Amygdala (tissue), 56 donors: ENCODE measurements around the gene CAP1.

Source experiments
- DNase-seq, 56 donors: peaks; one replicate each; lab custom pipeline; 2025; lab: John Stamatoyannopoulos, UW

CAP1 gene

DNA sequence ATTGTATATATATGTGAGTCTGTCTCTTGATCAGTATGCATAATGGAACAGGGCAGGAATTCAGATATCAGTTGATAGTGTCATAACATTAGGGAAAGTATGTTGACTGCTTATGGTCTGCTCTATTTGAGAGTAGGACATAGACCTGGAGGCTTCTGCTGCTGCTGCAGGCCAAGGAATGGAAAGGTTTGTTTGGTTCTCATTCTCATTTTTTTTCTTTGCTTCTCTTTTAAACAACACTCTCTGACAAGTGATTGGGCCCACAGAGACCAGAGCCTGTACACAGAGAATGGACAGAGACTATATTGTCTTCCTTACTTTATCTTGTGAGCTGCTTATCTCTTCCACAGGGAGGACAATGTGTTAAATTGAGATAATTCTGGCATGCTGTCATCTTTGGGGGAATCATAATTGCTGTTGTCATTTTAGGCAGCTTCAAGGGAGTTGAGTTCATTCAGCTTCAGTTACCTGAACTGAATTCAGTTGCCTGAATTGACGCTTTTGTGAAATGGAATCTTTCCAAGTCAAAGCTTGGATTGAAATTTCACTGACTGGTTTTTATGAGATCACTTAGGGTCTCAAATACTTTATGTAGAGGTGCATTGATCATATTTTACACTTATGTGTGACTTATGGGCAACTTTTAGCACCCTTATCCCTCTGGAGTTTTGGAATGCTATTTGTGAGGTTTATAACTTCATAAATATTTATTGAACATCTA lies 16.9 kb downstream of the CAP1 start:
- no peak for DNase-seq

DNA sequence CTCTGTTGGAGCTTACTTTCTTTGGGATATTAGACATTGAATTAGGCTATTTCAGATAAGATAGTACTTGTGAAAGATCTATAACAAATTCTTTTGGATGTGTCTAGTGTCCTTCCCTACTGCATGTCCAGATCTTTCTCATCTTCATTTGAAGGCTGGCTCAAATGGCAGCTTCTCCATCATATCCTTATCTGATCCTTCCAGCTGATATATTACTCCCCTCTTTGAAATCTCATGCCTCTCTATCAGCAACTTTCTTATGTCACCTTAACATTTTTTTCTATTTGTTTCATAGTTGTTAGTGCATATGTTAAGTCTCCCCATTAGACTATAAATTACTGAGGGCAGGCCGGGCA lies 17.5 kb downstream of the CAP1 start:
- DNase-seq: no peak

DNA sequence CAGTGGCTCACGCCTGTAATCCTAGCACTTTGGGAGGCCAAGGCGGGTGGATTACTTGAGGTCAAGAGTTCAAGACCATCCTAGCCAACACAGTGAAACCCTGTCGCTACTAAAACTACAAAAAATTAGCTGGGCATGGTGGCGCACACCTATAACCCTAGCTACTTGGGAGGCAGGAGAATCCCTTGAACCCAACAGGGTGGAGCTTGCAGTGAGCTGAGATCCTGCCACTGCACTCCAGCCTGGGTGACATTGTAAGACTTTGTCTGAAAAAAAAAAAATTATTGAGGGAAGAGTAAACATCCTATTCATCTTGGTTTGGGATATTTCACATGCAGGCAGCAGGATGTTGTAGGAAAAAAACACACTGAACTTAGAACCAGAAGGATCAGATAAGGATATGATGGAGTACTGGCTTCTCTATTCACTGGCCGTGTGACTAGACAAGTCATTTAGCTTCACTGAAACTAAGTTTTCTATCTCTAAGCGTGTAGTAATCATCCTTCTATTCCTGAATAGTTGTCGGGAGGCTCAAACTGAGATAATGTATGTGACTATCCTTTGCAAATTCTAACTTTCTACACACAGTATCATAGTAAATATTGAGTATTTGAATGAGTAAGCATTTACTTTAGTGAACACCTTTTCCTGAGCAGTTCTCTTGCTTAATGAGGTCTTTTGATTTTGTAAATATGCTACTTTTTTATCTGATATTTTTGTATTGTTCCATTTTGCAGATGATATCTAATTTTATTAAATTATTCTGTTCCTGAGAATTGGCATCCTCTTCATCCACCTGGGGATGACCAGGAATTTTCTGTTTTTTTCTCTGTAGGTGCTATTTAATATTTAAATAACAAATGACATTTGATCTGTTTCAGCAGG lies 18.2 kb downstream of the CAP1 start:
- DNase-seq: no peak

DNA sequence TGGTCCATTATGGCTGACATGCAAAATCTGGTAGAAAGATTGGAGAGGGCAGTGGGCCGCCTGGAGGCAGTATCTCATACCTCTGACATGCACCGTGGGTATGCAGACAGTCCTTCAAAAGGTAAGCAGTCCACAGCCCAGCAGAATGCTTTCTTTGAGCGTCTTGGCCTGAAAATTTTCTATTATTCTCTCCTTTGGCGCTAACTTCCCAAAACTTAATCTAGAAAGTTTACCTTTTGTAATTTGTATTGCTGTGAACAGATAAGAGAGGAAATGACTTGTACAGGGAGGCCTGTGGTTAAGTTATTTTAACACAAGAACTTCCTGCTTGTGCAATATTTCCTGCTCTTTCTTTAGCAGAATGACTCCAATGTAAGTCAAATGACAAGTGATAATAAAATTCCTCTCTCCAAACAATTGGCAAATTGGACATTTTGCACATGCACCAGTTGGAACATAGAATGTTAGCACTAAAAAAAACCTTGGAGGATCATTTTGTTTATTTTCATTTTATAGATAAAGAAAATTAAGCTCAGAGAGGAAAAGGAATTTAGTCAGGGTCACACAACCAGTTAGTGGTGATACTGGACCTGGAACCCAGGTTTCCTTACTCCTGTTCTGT lies 18.9 kb downstream of the CAP1 start:
- DNase-seq: no peak

DNA sequence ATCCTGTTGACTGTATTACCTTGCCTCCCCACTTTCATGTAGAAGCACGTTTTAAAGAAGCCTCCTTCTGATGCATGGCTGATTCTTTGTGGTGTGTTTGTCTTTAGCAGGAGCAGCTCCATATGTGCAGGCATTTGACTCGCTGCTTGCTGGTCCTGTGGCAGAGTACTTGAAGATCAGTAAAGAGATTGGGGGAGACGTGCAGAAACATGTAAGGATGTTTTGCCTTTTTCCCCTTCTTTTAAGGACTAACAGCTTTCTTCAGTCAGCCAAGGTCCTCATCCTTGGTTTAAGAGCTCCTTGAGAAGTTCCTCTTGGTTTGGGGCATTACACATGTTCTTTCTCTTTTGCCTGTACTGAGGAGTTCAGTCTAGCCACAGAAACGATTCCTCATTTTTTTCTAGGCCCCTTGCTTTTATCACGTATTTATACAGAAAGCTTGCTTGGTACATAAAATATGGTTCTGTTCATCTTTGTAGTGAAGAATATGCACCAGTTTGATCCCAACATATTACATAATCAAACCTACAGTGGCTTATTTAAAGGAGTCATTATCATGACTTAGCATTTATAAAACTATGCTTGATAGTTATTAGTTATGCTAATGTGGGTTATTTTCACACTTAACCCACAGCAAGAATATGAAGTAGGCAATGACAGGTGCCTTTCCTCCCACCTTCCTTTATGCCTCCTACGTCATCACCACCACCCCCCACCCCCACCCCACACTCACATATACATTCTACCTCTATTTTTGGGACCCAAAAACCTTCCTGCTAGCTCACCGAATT lies 19.6 kb downstream of the CAP1 start:
- no peak for DNase-seq

DNA sequence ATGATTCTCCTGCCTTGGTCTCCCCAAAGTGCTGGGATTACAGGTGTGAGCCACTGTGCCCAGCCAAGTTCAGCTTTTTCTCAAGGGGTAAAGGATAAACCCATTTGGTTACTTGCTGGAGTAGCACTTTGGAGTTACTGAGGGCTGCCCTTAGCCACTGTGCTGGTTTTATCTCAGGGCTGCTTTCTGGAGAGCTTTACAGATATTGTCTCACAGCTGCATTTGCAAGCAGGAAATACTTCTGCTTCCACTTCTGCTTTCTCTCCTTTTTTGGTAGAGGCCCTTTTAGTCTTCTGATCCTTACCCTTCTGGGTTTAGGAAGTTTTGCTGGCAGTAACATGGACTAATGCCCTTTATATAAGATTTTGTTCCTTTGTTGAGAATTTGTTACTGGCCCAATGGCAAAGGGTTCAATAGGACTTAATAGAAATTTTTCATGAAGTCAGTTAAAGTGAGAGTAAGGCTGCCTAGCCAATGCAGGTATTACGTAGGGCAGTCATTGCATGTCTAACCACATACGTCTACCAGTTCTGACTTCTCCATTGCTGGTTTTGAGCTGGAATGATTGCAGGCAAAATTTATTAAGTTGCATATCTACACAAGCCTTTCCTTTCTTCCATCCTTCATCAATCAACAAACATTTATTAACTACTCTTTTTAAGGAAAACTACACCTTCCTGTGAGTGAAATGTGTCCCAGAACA lies 24.4 kb downstream of the CAP1 start:
- no peak for DNase-seq

DNA sequence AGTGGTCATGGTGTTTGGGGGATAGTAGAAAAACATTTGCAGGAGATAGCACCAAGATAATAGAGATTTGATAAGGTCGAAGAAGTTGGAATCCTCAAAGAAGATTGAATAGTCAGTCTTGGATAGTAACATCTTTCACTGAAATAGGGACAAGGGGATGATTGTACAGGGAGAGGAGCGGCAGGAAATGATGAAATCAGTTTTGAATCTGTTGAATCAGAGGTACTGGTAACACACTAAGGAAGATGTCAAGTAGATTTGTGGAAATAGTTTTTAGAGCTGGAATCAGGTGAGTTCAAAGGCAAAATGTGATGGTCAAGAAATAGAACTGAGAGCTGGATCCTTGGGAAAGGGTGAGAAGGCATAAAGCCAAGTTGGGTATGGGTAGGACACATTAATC lies 26.5 kb downstream of the CAP1 start:
- no peak for DNase-seq

DNA sequence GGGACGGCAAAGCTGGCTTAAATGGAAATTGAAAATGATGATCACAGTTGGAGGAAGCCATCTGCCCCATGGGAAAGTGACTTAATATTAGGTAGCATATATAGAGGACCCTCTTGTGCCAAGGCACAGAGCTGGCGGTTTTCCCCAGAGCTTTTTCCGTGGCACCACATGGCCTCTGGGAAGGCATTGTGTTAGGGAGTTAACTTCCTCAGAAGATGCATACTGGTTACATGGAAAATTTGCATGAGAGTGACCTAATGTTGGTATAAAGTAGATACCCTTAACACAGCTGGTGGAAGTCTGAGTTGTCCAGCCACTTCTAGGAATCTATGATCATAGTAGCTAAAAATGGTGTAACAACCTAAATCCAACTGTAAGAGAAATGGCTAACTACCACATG lies 27.3 kb downstream of the CAP1 start:
- DNase-seq: no peak

DNA sequence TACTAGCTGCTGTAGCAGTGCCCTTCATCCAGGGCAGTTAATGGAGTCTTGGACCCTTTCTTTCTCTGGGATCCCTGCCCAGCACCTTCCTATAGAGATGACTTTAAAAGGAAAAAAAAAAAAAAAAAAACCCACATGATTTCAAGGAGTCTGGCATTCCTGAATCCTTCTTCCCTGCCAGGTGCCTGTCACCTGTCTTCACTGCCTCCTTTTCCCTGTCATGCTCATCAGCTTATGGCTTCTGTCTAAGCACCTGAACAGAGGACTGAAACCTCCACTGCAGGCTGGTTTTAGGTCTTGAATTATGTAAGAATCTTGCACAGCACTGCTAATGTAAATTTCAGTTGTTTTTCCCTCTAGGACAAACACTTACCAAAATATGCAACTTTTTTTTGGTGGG lies 31.6 kb downstream of the CAP1 start:
- DNase-seq: no peak

DNA sequence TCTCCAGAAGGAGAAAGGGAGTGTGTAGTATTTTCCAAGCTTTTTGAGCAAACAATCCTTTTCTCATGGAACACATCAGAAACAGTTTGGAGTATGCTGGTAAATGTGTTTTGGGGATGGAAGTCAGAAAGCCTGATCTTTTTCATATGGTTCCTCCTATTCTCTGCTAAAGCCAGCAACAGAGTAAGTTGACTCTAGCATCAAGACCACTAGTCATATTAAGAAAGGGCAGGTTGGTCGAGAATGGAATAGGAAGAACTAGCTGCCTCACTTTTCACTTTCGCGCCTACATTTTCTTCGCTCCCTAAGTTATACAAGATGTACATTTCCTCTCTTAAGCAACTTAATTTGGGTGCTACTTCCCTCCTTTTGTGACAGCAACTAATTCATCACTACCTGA lies 32.5 kb downstream of the CAP1 start:
- no peak for DNase-seq

DNA sequence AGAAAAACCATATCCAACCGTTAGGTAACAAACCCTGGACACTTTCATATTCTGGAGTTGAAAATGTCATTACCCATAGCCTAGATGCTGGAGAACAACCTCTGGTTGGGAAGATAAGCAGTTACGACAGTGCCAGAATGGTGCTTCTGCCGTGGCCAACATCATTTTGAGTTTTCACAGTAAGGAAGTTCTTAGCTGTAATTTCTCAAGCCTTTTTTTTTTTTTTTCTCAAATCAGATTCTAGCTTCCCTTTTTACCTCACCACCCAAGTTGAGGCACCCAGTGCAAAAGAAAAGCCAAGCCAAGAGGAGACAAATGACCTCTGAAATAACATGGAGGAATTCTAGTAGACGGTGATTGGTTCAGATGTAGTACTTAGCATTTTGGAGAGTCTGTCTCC lies 34.7 kb downstream of the CAP1 start:
- no peak for DNase-seq

DNA sequence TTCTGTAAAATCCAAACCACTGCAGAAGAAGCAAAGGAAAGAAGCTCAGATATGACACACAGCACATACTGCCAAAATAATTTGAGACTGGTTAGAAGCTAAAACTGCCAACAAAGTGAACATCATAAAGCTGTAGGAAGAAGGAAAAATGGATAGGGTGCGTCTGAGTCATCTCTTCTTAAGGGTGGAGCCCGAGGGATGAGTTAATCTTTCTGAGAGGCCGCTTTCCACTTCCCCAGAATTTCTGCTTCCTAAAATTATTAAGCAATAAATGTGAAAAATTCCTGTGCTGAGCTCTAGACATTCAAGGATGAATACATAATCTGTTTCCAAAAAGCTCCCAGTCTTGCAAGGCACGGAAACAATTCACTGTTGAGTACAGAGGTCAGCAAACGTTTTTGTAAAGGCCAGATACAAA lies 36.4 kb downstream of the CAP1 start:
- no peak for DNase-seq

DNA sequence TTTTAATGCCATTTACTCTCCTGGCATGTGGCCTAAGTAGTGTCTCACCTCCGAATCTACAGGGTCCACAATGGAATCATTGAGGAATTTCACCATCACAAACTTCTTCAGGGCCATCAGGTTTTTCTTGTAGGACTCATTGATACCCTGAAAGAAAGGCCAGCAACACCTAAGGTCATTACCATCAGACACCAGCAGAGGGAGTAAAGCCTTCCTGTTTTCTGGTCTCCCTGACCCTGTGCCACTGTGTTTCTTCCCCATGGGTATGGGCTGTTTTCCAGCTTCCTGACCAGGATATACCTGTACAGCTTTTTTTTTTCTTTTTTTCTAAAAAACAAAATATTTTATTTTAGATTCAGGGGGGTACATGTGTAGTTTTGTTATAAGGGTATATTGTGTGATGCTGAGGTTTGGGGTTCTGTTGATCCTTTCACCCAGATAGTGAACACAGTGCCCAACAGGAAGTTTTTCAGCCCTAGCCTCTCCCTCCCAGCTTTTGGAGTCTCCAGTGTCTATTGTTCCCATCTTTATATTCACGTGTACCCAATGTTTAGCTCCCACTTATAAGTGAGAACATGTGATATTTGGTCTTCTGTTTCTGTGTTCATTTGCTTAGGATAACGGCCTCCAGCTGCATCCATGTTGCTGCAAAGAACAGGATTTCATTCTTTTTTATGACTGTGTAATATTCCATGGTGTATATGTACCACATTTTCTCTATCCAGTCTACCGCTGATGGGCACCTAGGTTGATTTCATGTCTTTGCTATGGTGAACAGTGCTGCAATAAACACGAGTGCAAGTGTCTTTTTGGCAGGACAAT lies 38.2 kb downstream of the CAP1 start:
- DNase-seq: peak in 8 of 56 donors; percentile 3 to 55 (median 8)

DNA sequence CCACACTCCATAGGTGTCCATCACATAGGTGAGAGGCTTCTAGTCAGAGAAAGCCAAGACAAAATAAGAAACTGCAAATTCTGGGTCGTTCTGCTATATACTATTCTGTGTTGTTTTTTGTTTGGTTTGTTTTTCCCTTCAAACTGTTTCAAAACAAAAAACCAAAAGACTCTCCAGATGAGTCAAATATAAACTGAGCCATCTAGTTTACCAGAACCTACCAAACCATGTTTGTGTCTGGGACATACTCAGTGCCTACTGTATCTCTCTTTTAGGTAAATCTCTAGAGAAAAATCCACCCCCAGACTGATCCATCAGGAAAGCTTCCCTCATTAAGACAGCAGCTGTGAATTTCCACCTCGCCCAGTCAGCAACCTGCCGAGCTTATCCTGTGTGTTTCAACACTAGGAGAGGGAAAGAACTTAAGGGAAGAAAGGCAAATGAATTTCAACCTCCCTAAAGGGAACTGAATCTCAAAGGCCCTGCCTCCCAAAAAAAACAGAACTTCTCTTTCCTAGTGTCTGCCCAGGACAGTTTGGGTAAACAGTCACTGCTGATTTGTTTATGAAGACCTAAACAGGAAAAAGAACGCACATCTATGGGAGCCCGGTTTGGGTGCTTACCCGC lies 39.4 kb downstream of the CAP1 start:
- peak in 5 of 56 donors; percentile 5 to 25 (median 22) for DNase-seq

DNA sequence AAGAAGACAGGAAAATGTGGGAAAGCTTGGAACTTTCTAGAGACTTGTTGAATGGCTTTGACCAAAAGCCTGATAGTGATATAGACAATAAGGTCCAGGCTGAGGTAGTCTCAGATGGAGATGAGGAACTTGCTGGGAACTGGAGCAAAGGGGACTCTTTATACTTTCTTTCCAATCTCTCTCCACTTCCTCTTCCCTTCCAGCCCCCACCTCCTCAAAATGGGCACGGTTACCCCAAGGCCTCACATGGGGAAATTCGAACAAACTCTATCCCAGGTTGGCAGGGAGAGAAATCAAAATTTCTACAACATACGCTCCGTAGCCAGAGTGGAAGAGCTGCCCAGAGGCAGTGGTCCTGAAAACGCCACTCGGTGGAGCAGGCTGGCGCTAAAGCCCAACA lies 41.3 kb downstream of the CAP1 start:
- no peak for DNase-seq

DNA sequence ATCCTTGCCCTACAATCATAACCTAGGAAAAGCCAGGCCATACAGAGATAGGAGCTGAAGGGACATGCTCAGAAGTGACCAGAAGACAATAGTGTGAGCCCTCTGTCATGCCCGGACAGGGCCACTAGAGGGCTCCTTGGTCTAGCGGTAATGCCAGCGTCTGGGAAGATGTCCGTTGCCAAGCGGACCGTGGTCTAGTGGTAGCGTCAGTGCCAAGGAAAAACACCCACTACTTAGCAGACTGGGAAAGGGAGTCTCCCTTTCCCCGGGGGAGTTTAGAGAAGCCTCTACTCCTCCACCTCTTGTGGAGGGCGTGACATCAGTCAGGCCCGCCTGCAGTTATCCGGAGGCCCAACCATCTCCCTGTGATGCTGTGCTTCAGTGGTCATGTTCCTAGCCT lies 44.2 kb downstream of the CAP1 start:
- DNase-seq: peak in 52 of 56 donors; percentile 6 to 90 (median 54)

DNA sequence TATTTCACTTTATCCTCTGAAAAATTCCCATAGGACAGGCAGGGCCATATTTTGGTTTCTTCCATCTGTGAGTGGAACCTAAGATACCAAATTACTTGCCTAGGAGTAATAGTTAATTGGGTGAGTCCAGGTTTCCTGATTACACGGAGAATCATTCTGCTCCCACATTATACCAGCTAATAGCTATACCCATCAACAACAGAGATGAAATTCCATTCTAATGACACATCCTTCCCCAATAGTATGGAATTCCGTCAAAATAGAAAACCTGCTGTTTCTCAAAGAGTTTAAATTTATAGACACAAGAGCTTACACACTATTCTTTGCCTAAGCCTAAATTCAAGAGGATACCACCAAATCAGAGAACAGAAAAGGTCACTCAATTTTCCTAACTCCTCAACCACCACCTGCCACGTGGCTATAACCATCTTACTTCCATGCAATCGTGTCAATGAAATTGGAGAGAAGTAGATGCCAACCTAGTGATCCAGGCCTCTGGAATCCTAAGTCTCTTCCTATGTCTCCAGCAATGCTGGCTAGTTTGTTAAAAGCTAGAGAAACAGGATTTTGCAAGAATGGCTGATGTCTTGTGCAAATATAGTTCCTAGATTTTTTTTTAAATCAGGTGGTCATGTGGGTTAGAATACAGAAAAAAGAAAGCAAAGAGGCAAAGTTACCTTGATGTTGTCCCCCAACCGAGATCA lies 50.3 kb downstream of the CAP1 start:
- no peak for DNase-seq

DNA sequence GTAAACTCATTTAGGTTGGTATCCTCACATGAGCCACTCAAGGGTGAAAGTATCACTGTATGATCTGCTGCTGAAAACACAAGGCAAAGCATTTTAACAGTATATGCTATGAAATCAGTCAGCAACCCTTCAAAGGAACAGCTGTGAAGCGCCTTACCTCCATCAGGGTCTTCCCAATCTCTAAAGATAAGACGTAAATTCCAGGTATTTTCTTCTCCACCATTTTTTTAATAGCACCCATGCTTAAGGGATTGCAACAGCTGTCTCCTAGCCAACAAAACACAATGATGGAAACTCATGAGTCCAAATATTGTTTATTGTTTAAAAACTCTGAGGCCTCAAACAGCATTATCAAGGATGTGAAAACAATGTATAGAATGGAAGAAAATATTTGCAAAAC lies 51.7 kb downstream of the CAP1 start:
- DNase-seq: no peak
